Measurements from ENCODE around the gene PLCL1.

GRCh38 chr2:197911667-197912066 is 107.3 kb downstream of the PLCL1 start:
- TF ChIP-seq, protein P1, sequence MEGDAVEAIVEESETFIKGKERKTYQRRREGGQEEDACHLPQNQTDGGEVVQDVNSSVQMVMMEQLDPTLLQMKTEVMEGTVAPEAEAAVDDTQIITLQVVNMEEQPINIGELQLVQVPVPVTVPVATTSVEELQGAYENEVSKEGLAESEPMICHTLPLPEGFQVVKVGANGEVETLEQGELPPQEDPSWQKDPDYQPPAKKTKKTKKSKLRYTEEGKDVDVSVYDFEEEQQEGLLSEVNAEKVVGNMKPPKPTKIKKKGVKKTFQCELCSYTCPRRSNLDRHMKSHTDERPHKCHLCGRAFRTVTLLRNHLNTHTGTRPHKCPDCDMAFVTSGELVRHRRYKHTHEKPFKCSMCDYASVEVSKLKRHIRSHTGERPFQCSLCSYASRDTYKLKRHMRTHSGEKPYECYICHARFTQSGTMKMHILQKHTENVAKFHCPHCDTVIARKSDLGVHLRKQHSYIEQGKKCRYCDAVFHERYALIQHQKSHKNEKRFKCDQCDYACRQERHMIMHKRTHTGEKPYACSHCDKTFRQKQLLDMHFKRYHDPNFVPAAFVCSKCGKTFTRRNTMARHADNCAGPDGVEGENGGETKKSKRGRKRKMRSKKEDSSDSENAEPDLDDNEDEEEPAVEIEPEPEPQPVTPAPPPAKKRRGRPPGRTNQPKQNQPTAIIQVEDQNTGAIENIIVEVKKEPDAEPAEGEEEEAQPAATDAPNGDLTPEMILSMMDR (conservative IDR thresholded peaks at IDR 0.05 in 1 of 2, IDR thresholded peaks at IDR 0.05 in 1 of 2; ENCODE audit: extremely low read depth in 1 of 2, insufficient read depth in 1 of 2, low read depth in 1 of 2, low read length in 2 of 2) = no peak
- no peak for TF ChIP-seq EZH2 (IDR thresholded peaks at IDR 0.05; ENCODE audit: borderline replicate concordance, low read length)
